Activated CD4-positive, CD25-positive, alpha-beta regulatory T cell treated with anti-CD3 and anti-CD28 coated beads, Interleukin-2, amount 50 U/mL, for 16 hours (primary cell): ENCODE results near the gene RNF222.
"Not testable (repeated sequence)": the region's sequence is repeated elsewhere in the genome, so short reads cannot be mapped to it uniquely, and the experiment has no call there.

Experiments used
- DNase-seq: peaks from one replicate; pipeline ENCODE4 v3.0.0-alpha.2; 2020; ENCODE audit warnings: low read depth, low spot score

The RNF222 gene

GRCh38 chr17:8412089-8412488, 14.5 kb upstream of the RNF222 start:
- no peak for DNase-seq

- no peak for DNase-seq
These were observed 13.2 kb upstream of the RNF222 start for GRCh38 chr17:8410883-8411238.

DNA sequence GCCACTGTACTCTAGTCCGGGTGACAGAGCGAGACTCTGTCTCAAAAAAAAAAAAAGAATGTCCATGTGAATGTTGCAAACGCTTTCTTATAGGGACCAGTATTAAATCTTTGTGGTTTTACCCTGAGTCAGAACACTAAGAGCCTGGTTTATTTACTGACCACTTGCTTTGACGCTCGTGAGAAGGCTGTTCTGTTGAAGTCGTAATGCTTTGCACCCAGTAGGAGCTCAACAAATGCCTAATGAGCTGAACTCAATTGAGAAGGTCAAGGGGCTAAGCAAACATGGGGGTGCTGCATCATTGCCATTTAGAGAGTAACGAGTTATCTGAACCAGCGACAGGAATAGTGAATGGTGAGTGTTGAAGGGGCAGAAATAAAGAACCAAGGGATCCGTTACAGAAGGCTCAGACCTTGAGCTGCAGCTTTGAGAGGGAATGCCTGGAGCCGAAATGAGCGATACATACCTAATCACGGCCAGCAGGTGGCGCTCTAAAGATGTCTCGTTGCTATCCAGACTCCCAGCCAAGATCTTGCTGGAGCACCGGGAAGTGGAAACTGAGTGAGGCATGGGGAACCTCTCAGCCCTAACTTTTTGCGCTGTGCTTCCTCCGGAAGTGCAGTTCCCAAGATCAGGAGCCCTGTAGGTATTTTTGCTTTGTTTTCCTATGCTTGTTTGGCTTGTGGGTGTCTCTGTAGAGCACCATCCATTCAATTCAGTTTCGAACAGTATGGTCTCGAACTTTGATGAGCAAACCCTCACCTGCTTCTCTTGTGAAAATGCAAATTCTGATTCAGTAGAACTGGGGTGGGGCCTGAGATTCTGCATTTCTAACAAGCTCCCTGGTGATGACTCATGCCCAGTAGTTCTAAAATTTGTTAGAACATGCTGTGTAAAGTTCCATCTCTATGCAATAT, 12.6 kb upstream of the RNF222 start:
- peak; percentile 62 for DNase-seq

GRCh38 chr17:8408371-8408770, 10.7 kb upstream of the RNF222 start:
- DNase-seq = no peak

DNA sequence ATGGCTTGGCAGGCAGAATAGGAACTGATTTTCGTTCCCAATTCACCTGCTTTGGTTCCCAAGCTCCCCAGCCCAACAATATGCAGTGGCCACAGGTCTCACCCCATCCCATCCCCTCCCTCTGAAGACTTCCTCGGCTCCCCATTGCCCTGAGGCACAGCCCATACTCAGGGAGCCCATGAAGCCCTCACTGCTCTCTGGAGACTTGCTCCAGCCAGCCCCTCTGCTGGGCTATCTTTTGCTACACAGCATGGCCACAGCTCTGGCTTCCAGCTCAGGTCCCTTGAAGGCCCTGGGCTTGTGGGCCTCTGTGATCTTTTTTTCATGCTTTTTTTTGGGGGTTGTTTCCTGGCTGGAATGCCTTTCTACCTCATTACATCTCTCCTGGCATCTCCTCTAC, 8.5 kb upstream of the RNF222 start:
- no peak for DNase-seq

DNA sequence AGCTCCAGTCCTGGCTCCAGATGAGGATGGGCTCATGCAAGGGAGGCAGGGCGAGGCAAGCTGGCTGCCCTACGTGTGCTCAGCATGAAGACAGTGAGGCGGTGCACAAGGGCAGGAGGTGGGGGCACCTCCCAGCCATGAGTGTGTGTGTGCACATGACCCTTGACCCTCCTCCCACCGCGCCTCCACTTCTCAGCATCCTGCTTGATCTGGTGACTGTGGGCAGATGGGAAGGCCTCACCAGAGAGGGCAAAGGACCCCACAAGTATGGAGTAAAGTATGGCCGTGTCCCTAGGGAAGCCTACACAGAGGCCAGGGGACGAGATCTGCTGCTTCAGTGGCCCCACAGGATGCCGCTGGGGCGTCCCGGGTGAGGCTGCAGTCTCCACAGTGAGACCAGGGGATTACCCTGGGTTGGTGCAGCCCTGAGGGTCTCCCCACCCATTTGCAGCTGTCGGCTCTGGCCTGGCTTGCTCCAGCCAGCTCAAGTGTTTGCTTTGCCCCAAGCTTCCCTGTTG, 7.9 kb upstream of the RNF222 start:
- DNase-seq = no peak

DNA sequence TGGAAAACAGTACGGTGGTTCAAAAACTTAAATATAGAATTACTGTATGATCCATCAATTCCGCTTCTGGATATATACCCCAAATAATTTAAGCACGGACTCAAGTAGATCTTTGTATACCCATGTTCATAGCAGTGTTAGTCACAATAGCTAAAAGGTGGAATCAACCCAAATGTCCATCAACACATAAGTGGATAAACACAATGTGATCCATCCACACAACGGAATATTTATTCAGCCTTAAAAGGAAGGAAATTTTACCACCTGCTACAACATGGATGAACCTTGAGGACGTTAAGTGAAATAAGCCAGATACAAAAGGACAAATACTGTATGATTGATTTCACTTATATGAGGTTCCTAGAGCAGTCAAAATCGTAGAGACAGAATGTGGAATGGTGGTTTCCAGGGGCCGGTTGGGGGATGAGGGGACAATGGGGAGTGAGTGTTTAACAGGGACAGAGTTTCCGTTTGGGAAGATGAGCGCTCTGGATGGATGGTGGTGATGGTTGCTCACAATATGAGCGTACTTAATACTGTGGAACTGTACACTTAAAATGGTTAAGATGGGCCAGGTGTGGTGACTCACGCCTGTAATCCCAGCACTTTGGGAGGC, 5.4 kb upstream of the RNF222 start:
- DNase-seq = no peak

DNA sequence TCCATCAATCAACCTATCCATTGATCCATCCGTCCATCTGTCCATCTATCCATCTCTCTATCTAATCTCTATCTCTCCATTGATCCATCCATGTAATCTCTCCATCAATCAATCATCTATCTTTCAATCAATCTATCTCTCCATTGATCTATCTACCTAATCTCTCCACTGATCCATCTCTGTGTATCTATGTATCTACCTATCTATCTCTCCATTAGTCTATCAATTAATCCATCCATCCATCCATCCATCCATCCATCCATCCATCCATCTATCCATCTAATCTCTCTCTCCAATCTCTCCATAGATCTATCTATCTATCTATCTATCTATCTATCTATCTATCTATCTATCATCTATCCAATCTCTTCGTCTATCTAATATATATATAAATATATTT, 3.5 kb upstream of the RNF222 start:
- no peak for DNase-seq

DNA sequence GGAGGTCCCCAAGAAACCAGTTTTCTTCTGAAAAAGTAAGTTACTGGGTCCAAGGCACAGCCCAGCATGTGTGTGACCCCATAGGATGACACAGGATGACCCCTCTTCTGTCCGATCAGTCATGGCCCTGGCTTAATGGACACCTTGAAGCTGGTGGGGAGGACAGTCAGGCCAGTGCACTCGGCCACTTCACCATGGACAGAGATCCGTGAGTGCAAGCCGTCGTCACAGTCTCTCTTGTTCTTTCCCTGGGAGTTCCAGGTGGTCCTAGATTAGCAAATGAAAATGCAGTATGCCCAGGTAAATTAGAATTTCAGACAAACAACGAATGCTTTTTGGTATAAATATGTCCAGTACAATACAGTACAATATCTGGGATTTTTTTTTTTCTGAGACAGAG, 1.4 kb upstream of the RNF222 start:
- no peak for DNase-seq

DNA sequence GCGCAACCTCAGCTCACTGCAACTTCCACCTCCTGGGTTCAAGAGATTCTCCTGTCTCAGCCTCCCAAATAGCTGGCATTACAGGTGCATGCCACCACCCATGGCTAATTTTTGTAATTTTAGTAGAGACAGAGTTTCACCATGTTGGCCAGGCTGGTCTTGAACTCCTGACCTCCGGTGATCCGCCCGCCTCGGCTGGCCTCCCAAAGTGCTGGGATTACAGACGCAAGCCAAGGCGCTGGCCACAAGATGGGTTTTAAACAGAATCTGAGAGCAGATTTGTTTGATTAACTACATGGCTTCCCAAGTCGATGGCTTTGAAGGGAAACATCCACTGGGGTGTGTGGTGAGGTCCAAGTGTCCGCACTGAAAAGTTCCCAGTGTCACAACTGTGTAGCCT, 3.1 kb downstream of the RNF222 start:
- DNase-seq = not testable (repeated sequence)

DNA sequence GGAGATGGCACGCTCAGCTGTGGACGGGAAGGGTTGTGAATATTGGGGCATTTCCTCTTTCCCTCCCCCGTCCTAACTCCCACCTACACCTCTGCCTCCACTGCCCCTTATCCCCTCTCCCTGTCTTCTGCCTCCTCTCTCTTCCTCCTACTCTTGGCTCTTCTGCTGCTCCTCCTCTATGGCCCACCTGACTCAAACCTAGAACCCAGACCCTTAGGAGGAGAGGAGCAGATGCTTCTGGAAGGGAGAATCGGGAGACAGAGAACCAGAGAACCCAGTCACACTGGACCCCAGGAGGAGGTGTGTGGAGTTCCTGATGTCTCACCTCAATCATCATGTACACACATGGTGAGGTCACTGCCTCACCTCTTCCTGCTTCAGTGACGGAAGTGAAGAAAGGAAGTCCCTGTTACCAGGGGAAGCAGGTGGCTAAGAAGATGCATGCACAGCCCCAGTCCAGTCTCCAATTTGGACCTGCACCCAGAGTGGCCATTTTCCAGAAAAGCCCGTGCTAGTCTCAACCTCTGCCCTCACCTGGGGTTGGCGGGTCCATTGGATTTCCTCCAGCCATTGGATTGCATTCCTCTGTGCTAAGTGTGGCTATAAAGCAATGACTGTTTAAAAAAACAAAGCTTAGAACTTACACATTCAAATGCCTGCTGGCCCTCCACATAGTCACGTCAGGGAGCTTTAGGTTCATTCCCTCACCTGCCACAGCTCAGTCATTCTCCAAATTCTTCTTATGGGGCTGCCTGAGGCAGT, 4.0 kb downstream of the RNF222 start:
- DNase-seq = no peak

GRCh38 chr17:8392674-8393469, 4.8 kb downstream of the RNF222 start:
- no peak for DNase-seq

DNA sequence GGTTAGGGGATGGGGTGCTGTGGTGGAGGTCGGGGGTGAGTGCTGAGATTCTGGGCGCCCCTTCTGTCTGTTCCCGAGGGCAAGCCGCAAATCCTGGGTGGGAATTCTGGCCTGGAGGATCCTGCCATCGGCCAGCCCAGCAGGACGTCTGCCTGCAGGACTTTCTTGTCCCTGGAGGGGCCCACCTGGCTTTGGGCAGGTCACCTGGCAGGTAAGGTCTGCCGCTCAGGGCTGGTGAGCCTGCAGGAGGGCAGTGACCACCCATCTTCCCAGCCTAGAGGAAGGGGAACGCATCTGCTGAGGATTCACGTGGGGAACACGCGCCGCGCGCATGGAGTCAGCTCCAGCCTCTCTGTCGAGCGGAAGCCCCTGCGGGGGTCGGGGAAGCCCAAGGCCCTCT, 5.4 kb downstream of the RNF222 start:
- DNase-seq = no peak

GRCh38 chr17:8391711-8392110, 5.9 kb downstream of the RNF222 start:
- no peak for DNase-seq

DNA sequence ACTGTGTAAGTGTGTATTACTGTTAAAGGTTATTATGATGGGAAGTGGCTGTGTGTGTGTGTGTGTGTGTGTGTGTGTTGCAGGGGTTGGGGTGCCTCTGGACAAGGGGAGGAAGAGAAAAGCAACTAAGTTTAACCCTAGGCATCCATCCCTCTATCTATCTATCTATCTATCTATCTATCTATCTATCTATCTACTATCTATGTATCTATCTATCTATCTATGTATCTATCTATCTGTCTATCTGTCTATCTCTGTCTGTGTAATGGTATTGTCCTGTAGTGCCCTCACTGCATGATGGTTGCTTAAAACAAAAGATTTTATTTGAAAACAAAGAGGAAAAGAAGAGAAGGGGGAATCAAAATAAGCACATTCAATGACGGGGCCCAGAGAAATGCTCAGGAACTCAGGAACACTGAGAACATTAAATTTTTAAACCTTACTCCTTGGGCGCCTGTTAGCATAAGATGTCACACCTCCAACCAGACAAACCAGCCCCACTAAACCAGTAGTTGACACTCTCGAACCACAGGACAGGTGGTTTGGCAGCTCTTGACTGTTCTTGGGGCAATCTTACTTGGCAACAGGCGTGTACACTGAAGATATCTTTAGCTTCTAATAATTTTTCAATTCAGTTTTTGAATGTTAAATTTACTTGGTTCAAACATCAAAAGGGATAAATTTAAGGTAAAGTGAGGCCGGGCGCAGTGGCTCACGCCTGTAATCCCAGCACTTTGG, 9.5 kb downstream of the RNF222 start:
- no peak for DNase-seq

DNA sequence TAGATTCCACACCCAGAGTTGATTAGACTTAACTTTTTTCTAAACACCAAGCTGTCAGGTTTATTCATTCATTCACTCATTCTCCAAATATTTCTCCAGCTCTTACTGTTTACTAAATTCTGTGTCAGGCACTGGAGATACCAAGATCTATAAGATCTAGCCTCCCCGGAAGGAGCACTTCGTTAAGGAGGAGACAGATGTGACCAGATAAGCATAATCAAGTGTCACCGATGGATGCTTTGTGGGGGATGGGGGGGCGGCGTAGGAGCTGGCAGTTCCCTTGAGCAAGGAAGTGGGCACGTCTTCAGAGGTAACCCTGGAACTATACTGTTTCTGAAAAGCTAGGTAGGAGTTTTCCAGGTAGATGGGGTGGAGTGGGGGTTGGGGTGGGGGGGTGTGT, 10.8 kb downstream of the RNF222 start:
- DNase-seq = no peak

GRCh38 chr17:8384801-8385378, 12.7 kb downstream of the RNF222 start:
- no peak for DNase-seq

DNA sequence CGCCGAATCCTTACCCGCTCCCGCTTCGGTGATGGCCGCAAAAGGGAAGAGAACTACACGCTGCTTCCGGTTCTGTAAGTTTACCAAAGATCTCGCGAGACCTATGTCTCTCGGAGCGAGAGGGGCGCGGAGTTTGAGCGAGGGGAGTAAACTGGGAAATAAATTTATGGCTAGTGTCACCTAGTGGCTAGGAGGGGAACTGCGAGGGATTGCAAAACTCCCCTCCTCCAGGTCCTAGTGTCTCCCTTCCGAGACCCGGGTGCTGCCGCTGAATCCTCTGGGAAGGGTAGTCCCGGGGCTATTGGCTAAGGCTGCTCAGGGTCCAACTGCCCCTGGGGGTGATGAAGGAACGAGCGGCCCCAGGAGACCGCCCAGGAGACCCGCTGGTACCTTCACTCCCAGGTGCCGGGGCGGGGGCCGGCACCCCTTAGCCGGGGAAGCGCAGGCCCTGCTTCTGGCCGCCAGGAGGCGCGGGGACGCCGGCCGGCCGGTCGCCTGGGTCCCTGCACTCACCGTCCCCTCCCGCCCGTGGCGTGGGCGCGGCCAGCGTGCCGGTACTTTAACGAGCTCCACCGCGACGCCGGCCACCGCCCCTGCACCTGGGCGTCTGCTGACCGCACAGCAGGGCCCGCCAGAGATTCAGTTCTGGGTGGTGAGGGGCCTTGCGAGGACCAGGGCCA, 14.3 kb downstream of the RNF222 start, which contains the start of gene RPL26:
TSS of gene RPL26 (minus strand) at position 51 of the 680 bp plus-strand sequence. CDS start 883 bp downstream, outside the sequence.
- peak; percentile 92 for DNase-seq

- no peak for DNase-seq
These were observed 14.8 kb downstream of the RNF222 start for GRCh38 chr17:8382880-8383142.
